ENCODE measurements around the gene MYH13. TPM values are rescaled to one million over a fixed set of nuclear protein-coding genes. Genes with fewer than 3 reads are reported as not detected.

MYH13 gene
- polyA plus RNA-seq, 1 of the 3 experiments (the other 2 are of a cell fraction): not detected

- no peak for TF ChIP-seq GATA2 (CRISPR knock-in tag; IDR thresholded peaks at IDR 0.05)
These were observed 111.7 kb downstream of the MYH13 start (continued) for GRCh38 chr17:10261098-10261497.

GRCh38 chr17:10251212-10251948 is 121.4 kb downstream of the MYH13 start:
- ChIA-PET CTCF (interaction anchor here (1.2 to 1.5 kb wide), 2 partner anchors 17 to 25 kb away, joined by 3 to 4 read pairs; no protein-coding TSS in a partner anchor), POLR2A (no interaction called here)
- Histone ChIP-seq H2AFZ (ENCODE audit: low read depth) (no peak overlapping the region), H3K4me1 (ENCODE audit: control insufficient read depth in 1 of 2, insufficient read depth in 2 of 2, low read depth in 1 of 2, low read length in 1 of 2) (no peaks in the 10 kb centered on the region), H3K9me3 (no peaks in the 10 kb centered on the region), H3K36me3 (replicated peaks in 1 of 2; ENCODE audit: control insufficient read depth in 1 of 2, insufficient read depth in 2 of 2, low read length in 1 of 2) (no peaks in the 10 kb centered on the region), H3K9me2 (no peaks in the 10 kb centered on the region), H3K4me3 (ENCODE audit: low read depth in 2 of 2, low read length in 1 of 2) (no peak overlapping the region), H3K9ac (no peak overlapping the region), H4K20me1 (ENCODE audit: insufficient read depth) (no peaks in the 10 kb centered on the region), H3K79me2 (ENCODE audit: insufficient read depth) (no peaks in the 10 kb centered on the region), H3K27me3 (ENCODE audit: insufficient read depth) (no peaks in the 10 kb centered on the region), H3K4me2 (no peak overlapping the region), H3F3A (replicated peaks; ENCODE audit: insufficient read depth) (no peaks in the 10 kb centered on the region), H3K27ac (ENCODE audit: low read depth in 2 of 2, low read length in 1 of 2) (no peak overlapping the region)
- WGBS (ENCODE audit: low lambda C conversion rate): 6% methylated on average over 11 of the region's 11 CpGs
- peak; percentile 80; the same call in 1 of the 2 replicates for TF ChIP-seq REST (IDR thresholded peaks at IDR 0.05; ENCODE audit: low read depth, low read length)
- no peak for TF ChIP-seq TEAD4 (IDR thresholded peaks at IDR 0.05; ENCODE audit: borderline replicate concordance, insufficient read depth)
- TF ChIP-seq FOSL2 (IDR thresholded peaks at IDR 0.05; ENCODE audit: borderline replicate concordance, low read depth): no peak
- TF ChIP-seq USF1 (IDR thresholded peaks at IDR 0.05; ENCODE audit: borderline replicate concordance, low read depth): no peak
- no peak for DNase-seq

Other genes with a start within 250 kb of the MYH13 start
- 0.12 and 0.24 TPM in 2 replicates for gene GAS7, start 174.4 kb downstream of the MYH13 start, polyA plus RNA-seq (2012; rRNA removed)
- gene MYH8, start 48.9 kb upstream of the MYH13 start, polyA plus RNA-seq (2012; rRNA removed): under 0.01 TPM in 1 of 2 replicates, not detected in the other
- gene MYH4, start 96.6 kb upstream of the MYH13 start, polyA plus RNA-seq (2012; rRNA removed): not detected in 2 replicates
- 0.03 and 0.06 TPM in 2 replicates for gene MYH1, start 145.5 kb upstream of the MYH13 start, polyA plus RNA-seq (2012; rRNA removed)
- 0.10 and 0.19 TPM in 2 replicates for gene MYH2, start 176.7 kb upstream of the MYH13 start, polyA plus RNA-seq (2012; rRNA removed)

All from SK-N-SH (cell line).